B cell (primary cell): ENCODE results near the gene TMEM35B. TPM values are rescaled to one million over a fixed set of nuclear protein-coding genes. Genes with fewer than 3 reads are reported as not detected.
A peak's percentile ranks its signal among the peaks of the same experiment; 100 is the strongest.

Experiments used
- ATAC-seq: fragments of 200-7000 bp; cut with Tn5 transposase; one replicate; pipeline ENCODE4 v1.10.0; 2021; ENCODE audit warnings: low read depth, mild to moderate bottlenecking, moderate number of reproducible peaks, moderate library complexity
- CTCF ChIA-PET: fragments of 350-600 bp; sonication (Branson Sonifier 250); formaldehyde crosslinking; loops from one replicate; lab custom pipeline; 2021; ENCODE audit warnings: antibody characterized with exemption, inconsistent platforms; lab: Charles Lee
- POLR2A ChIA-PET: fragments of 350-600 bp; sonication (Branson Sonifier 250); formaldehyde crosslinking; loops from one replicate; lab custom pipeline; 2021; ENCODE audit warnings: antibody characterized with exemption; lab: Charles Lee
- DNase-seq: peaks from one replicate; pipeline ENCODE4 v3.0.0; 2013
- H2AFZ ChIP-seq: 2 replicates; pipeline ENCODE4 v1.6.1; 2012; ENCODE audit warnings: mild to moderate bottlenecking, low read depth, low read length; ENCODE audit not compliant: insufficient read depth, poor library complexity, severe bottlenecking
- H3K27ac ChIP-seq, 2 donors: 1 replicate in 1 of 2; 2 replicates in 1 of 2; pipeline ENCODE4 v1.5.1; 2012 to 2013; ENCODE audit warnings: low read length in 2 of 2, mild to moderate bottlenecking in 2 of 2, moderate library complexity in 1 of 2
- H3K27me3 ChIP-seq, 4 experiments: fragments of 200-600 bp in 1 of 4; sonication (generic) in 1 of 4; replicated peaks in 1 of 4; 1 replicate in 2 of 4; 2 replicates in 2 of 4; pipeline versions ENCODE4 v1.6.1 to v1.7.0; 2013 to 2016; ENCODE audit warnings: low read length in 3 of 4, mild to moderate bottlenecking in 2 of 4, mixed read lengths in 1 of 4, moderate library complexity in 1 of 4; ENCODE audit not compliant: insufficient read depth in 4 of 4, control insufficient read depth in 3 of 4; ENCODE audit errors: control extremely low read depth in 1 of 4
- H3K36me3 ChIP-seq, 2 experiments: replicated peaks in 1 of 2; 1 replicate in 1 of 2; 2 replicates in 1 of 2; pipeline versions ENCODE4 v1.6.1 to v1.7.1; 2013; ENCODE audit warnings: low read length in 1 of 2; ENCODE audit not compliant: insufficient read depth in 2 of 2, control insufficient read depth in 1 of 2; ENCODE audit errors: control extremely low read depth in 1 of 2, extremely low read depth in 1 of 2
- H3K4me1 ChIP-seq, 2 donors: fragments of 200-600 bp in 1 of 2; sonication (generic) in 1 of 2; 1 replicate in 1 of 2; 2 replicates in 1 of 2; pipeline versions ENCODE4 v1.5.1 to v1.6.1; 2013 to 2017; ENCODE audit warnings: low read length in 2 of 2; ENCODE audit not compliant: control insufficient read depth in 2 of 2, insufficient read depth in 2 of 2
- H3K4me2 ChIP-seq: replicated peaks from 2 replicates; pipeline ENCODE3; 2012; ENCODE audit warnings: mild to moderate bottlenecking, low read depth, low read length; ENCODE audit not compliant: poor library complexity, severe bottlenecking
- H3K4me3 ChIP-seq, 5 experiments: fragments of 200-600 bp in 1 of 5; sonication (generic) in 1 of 5; 1 replicate in 3 of 5; 2 replicates in 2 of 5; pipeline versions ENCODE4 v1.5.1 to v1.7.0; 2011 to 2016; ENCODE audit warnings: low read length in 4 of 5, mild to moderate bottlenecking in 4 of 5, low read depth in 2 of 5, control low read depth in 1 of 5, moderate library complexity in 1 of 5; ENCODE audit not compliant: insufficient read depth in 1 of 5; ENCODE audit errors: control extremely low read depth in 1 of 5, extremely low read depth in 1 of 5
- H3K79me2 ChIP-seq: fragments of 200-600 bp; sonication (generic); one replicate; pipeline ENCODE4 v1.6.0; 2016; ENCODE audit warnings: low read length; ENCODE audit not compliant: control insufficient read depth, insufficient read depth
- H3K9ac ChIP-seq: fragments of 200-600 bp; sonication (generic); 2 replicates; pipeline ENCODE4 v1.6.1; 2017; ENCODE audit warnings: mild to moderate bottlenecking, low read length, moderate library complexity
- H3K9me3 ChIP-seq, 3 donors: one replicate each; pipeline versions ENCODE4 v1.6.1 to v1.7.1; 2013; ENCODE audit warnings: low read length in 2 of 3; ENCODE audit not compliant: control insufficient read depth in 2 of 3, insufficient read depth in 1 of 3; ENCODE audit errors: control extremely low read depth in 1 of 3
- H4K20me1 ChIP-seq: 2 replicates; pipeline ENCODE4 v1.6.0; 2012; ENCODE audit warnings: mild to moderate bottlenecking, low read length; ENCODE audit not compliant: insufficient read depth, control insufficient read depth, poor library complexity, severe bottlenecking
- H3K27ac Mint-ChIP-seq: one replicate; pipeline ENCODE4 v1.8.0; 2021; ENCODE audit warnings: mixed read lengths
- H3K27me3 Mint-ChIP-seq: one replicate; pipeline ENCODE4 v1.8.0; 2021; ENCODE audit warnings: mixed read lengths
- H3K4me1 Mint-ChIP-seq: one replicate; pipeline ENCODE4 v1.8.0; 2021; ENCODE audit warnings: mixed read lengths
- H3K4me3 Mint-ChIP-seq: one replicate; pipeline ENCODE4 v1.8.0; 2021; ENCODE audit warnings: mixed read lengths
- H3K9me3 Mint-ChIP-seq: one replicate; pipeline ENCODE4 v1.8.0; 2022; ENCODE audit warnings: mixed read lengths; ENCODE audit not compliant: insufficient read depth
- EZH2 ChIP-seq: IDR thresholded peaks from 2 replicates; pipeline ENCODE4 v1.6.1; 2012; ENCODE audit warnings: borderline replicate concordance, low read depth, mild to moderate bottlenecking, moderate library complexity, low read length; ENCODE audit not compliant: insufficient read depth, poor library complexity, severe bottlenecking
- WGBS: methylation state at CpG from one replicate; pipeline ENCODE4 v1.1.5; 2013; ENCODE audit warnings: missing lambda C conversion rate; ENCODE audit not compliant: insufficient coverage; 5-methylcytosine and 5-hydroxymethylcytosine counted together
- intact Hi-C: fragments of 100-400 bp; cut with micrococcal nuclease; formaldehyde crosslinking; loops from one replicate; pipeline ENCODE4 v1.10.0; 2022
- polyA minus RNA-seq: library from RNA; depleted of rRNA, polyadenylated mRNA; stranded (reverse); fragments of >200 nt; gene quantifications from 2 replicates; pipeline ENCODE4 v1.2.3, GENCODE V29; 2012
- polyA plus RNA-seq: library from polyadenylated mRNA; depleted of rRNA; stranded (reverse); fragments of >200 nt; gene quantifications from 2 replicates; pipeline ENCODE4 v1.2.3, GENCODE V29; 2012
- total RNA-seq, 2 donors: library from RNA; stranded (reverse); fragments of 120-200 nt in 1 of 2; gene quantifications; 1 replicate in 1 of 2; 2 replicates in 1 of 2; pipeline versions ENCODE4 v1.2.3 to v1.2.4, GENCODE V29; 2013 to 2022
- TF ChIP-seq, protein P1 (sequence below): fragments of 200-600 bp; IDR thresholded peaks from one replicate; pipeline ENCODE4 v1.8.0; 2022; ENCODE audit warnings: antibody characterized with exemption, mild to moderate bottlenecking

Gene TMEM35B
- 15.9 and 19.6 TPM in 2 replicates for total RNA-seq
- 18.7 TPM for total RNA-seq (2013)
- 9.9 and 16.2 TPM in 2 replicates for polyA plus RNA-seq
- polyA minus RNA-seq: 10.3 and 10.4 TPM in 2 replicates

DNA sequence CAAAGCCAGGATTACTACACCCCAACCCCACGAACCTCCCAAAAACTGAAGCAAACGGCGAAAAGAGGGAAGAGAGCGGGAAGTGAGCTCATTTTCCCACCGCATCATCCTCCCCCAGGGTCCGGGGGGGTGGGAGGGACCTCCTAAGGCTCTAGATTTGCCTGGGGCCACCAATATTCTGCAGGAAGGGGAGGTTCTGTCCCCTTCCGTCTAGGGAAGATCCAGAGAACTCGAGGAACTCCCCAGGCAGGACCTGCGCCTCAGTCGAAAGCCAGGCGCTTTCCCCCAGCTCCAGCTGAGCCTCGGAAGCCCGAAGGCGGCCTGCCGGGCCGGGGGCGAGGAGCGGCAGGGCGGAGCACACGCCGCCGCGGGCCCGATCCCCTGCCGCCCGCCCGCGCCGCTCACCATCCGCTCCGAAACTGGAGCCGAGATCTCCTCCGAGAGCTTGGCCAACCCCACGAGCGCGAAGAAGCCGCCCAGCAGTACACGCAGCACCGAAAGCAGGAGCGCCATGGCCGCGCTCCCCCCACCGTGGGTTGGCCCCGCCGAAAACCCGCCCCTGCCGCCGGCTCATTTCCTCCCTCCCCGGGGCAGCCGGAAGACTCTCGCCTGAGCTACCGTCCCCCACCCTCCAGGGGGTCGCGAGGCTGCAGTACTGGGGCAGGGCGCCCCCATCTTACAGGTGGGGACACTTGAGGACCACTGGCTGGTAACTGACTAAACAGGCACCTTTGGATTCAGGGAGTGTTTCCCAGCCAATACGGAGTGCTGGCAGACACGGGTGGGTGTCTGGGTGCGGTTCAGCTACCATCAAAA lies at the start of gene TMEM35B:
TMEM35B (minus strand) TSS at position 555 of the 816 bp plus-strand sequence; CDS start at position 513, 42 bp downstream.
- 1% methylated on average over 53 of the region's 58 CpGs for WGBS
- Histone ChIP-seq H4K20me1 (peaks cover 24% of the 10 kb centered on the region), H3K36me3 (peaks cover 0 to 13% of the 10 kb centered on the region in 2 experiments), H3K4me3 (peak within 1 kb of the TSS; percentile 51 to 83 (median 63)), H3K27me3 (no peaks in the 10 kb centered on the region), H3K9ac (peak within 1 kb of the TSS; percentile 82), H3K27ac (peak within 1 kb of the TSS; percentile 63 to 81), H3K4me1 (peaks cover 29 to 41% of the 10 kb centered on the region in 2 donors), H3K4me2 (peak within 1 kb of the TSS; percentile 80), H2AFZ (peak within 1 kb of the TSS; percentile 89), H3K9me3 (no peaks in the 10 kb centered on the region), H3K79me2 (peaks cover 23% of the 10 kb centered on the region)
- POLR2A ChIA-PET: interaction anchor here (0.6 to 2.6 kb wide), 5 partner anchors 10 to 1314 kb away, joined by 3 to 18 read pairs (median 4); partner anchors contain the start of genes SMIM12 and ZMYM6
- DNase-seq (peak; percentile 82), ATAC-seq (peak; percentile 91)
- CTCF ChIA-PET: interaction anchor here (0.9 to 3.0 kb wide), 4 partner anchors 94 to 132 kb away, joined by 3 to 16 read pairs (median 4); partner anchors contain the start of genes SMIM12 and ZMYM1
- H3K4me1 Mint-ChIP-seq: peaks cover 41% of the 10 kb centered on the region
- peak within 1 kb of the TSS; percentile 95 for H3K4me3 Mint-ChIP-seq
- intact Hi-C loops: loop anchor here (1.0 to 2.0 kb wide), 2 partner anchors 46 to 94 kb away; partner anchors contain the start of genes ZMYM1 and ZMYM6
- TF ChIP-seq, protein P1, sequence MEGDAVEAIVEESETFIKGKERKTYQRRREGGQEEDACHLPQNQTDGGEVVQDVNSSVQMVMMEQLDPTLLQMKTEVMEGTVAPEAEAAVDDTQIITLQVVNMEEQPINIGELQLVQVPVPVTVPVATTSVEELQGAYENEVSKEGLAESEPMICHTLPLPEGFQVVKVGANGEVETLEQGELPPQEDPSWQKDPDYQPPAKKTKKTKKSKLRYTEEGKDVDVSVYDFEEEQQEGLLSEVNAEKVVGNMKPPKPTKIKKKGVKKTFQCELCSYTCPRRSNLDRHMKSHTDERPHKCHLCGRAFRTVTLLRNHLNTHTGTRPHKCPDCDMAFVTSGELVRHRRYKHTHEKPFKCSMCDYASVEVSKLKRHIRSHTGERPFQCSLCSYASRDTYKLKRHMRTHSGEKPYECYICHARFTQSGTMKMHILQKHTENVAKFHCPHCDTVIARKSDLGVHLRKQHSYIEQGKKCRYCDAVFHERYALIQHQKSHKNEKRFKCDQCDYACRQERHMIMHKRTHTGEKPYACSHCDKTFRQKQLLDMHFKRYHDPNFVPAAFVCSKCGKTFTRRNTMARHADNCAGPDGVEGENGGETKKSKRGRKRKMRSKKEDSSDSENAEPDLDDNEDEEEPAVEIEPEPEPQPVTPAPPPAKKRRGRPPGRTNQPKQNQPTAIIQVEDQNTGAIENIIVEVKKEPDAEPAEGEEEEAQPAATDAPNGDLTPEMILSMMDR: peak; percentile 28
- TF ChIP-seq EZH2: no peak
- H3K9me3 Mint-ChIP-seq: no peaks in the 10 kb centered on the region
- no peaks in the 10 kb centered on the region for H3K27me3 Mint-ChIP-seq
- H3K27ac Mint-ChIP-seq: peak within 1 kb of the TSS; percentile 94
